ENCODE measurements around the gene NTRK3.

The NTRK3 gene

GRCh38 chr15:87967951-87968350, 288.6 kb downstream of the NTRK3 start:
- DNase-seq, result no peak

- no peak for DNase-seq
Observed at GRCh38 chr15:87965304-87965703, 291.2 kb downstream of the NTRK3 start.

- no peak for DNase-seq
Observed at GRCh38 chr15:87962428-87962827, 294.1 kb downstream of the NTRK3 start.

GRCh38 chr15:87961851-87962420, 294.6 kb downstream of the NTRK3 start:
- DNase-seq, result no peak

- no peak for DNase-seq
Observed at GRCh38 chr15:87959662-87960061, 296.9 kb downstream of the NTRK3 start.

- DNase-seq, result no peak
Observed at GRCh38 chr15:87959080-87959479, 297.5 kb downstream of the NTRK3 start.

- DNase-seq, result no peak
Observed at GRCh38 chr15:87955284-87955909, 301.1 kb downstream of the NTRK3 start.

GRCh38 chr15:87954793-87955192, 301.7 kb downstream of the NTRK3 start:
- DNase-seq, result no peak

GRCh38 chr15:87952736-87953287, 303.7 kb downstream of the NTRK3 start:
- no peak for DNase-seq

GRCh38 chr15:87949575-87950223, 306.8 kb downstream of the NTRK3 start:
- no peak for DNase-seq

- no peak for DNase-seq
Observed at GRCh38 chr15:87949151-87949574, 307.4 kb downstream of the NTRK3 start.

GRCh38 chr15:87947560-87947959, 309.0 kb downstream of the NTRK3 start:
- no peak for DNase-seq

GRCh38 chr15:87945246-87945645, 311.3 kb downstream of the NTRK3 start:
- no peak for DNase-seq

- no peak for DNase-seq
Observed at GRCh38 chr15:87944691-87945090, 311.8 kb downstream of the NTRK3 start.

GRCh38 chr15:87944050-87944449, 312.5 kb downstream of the NTRK3 start:
- no peak for DNase-seq

- DNase-seq, result no peak
Observed at GRCh38 chr15:87943626-87944025, 312.9 kb downstream of the NTRK3 start.

- no peak for DNase-seq
Observed at GRCh38 chr15:87942316-87942715, 314.2 kb downstream of the NTRK3 start.

GRCh38 chr15:87941606-87942005, 314.9 kb downstream of the NTRK3 start:
- no peak for DNase-seq

GRCh38 chr15:87940768-87941167, 315.8 kb downstream of the NTRK3 start:
- no peak for DNase-seq

GRCh38 chr15:87939848-87940457, 316.6 kb downstream of the NTRK3 start:
- no peak for DNase-seq

GRCh38 chr15:87938031-87938430, 318.5 kb downstream of the NTRK3 start:
- DNase-seq, result no peak

GRCh38 chr15:87935583-87935982, 321.0 kb downstream of the NTRK3 start:
- DNase-seq, result no peak

GRCh38 chr15:87931584-87931983, 325.0 kb downstream of the NTRK3 start:
- DNase-seq, result no peak

GRCh38 chr15:87930457-87930856, 326.1 kb downstream of the NTRK3 start:
- no peak for DNase-seq
